Kidney epithelial cell (primary cell): ENCODE results near the gene BRI3BP. TPM values are rescaled to one million over a fixed set of nuclear protein-coding genes. Genes with fewer than 3 reads are reported as not detected.

Source experiments
- DNase-seq: peaks from one replicate; pipeline ENCODE4 v3.0.0-alpha.2; 2010; ENCODE audit warnings: low read depth
- H3K27me3 ChIP-seq: 2 replicates; pipeline ENCODE4 v1.6.0; 2011; ENCODE audit warnings: low read length; ENCODE audit not compliant: control insufficient read depth, insufficient read depth
- H3K36me3 ChIP-seq: 2 replicates; pipeline ENCODE4 v1.5.1; 2011; ENCODE audit warnings: low read length; ENCODE audit not compliant: control insufficient read depth, insufficient read depth
- H3K4me3 ChIP-seq: 2 replicates; pipeline ENCODE4 v1.5.1; 2011; ENCODE audit warnings: low read depth, mild to moderate bottlenecking, control low read depth, low read length
- CTCF ChIP-seq: IDR thresholded peaks from 2 replicates; pipeline ENCODE4 v1.5.1; 2011; ENCODE audit warnings: mild to moderate bottlenecking, moderate library complexity, low read length, control low read depth, inconsistent platforms; ENCODE audit not compliant: insufficient read depth, poor library complexity, severe bottlenecking
- total RNA-seq: library from RNA; depleted of rRNA; stranded (reverse); fragments of >200 nt; gene quantifications from 2 replicates; pipeline ENCODE4 v1.2.3, GENCODE V29; 2015

BRI3BP gene
- total RNA-seq, 1 donor from 2014 or later: 7.3 TPM

- Histone ChIP-seq H3K4me3 (no peak overlapping the region), H3K27me3 (no peaks in the 10 kb centered on the region), H3K36me3 (peaks cover 3% of the 10 kb centered on the region)
- DNase-seq: no peak
- no peak for TF ChIP-seq CTCF
Measured at GRCh38 chr12:124956571-124956970, 36.9 kb upstream of the BRI3BP start.

- TF ChIP-seq CTCF: no peak
- Histone ChIP-seq H3K4me3 (no peak overlapping the region), H3K36me3 (peaks cover 6% of the 10 kb centered on the region), H3K27me3 (no peaks in the 10 kb centered on the region)
- DNase-seq: no peak
Measured at GRCh38 chr12:124961055-124961454, 32.4 kb upstream of the BRI3BP start.

GRCh38 chr12:124963211-124963610, 30.2 kb upstream of the BRI3BP start:
- no peak overlapping the region for H3K4me3 ChIP-seq
- no peak for TF ChIP-seq CTCF
- H3K36me3 ChIP-seq: peaks cover 3% of the 10 kb centered on the region
- DNase-seq: no peak
- H3K27me3 ChIP-seq: no peaks in the 10 kb centered on the region

- DNase-seq: no peak
- no peak overlapping the region for H3K4me3 ChIP-seq
- TF ChIP-seq CTCF: no peak
- peaks cover 3% of the 10 kb centered on the region for H3K36me3 ChIP-seq
- H3K27me3 ChIP-seq: no peaks in the 10 kb centered on the region
Measured at GRCh38 chr12:124964251-124964650, 29.2 kb upstream of the BRI3BP start.

- DNase-seq: no peak
- no peak for TF ChIP-seq CTCF
- Histone ChIP-seq H3K4me3 (no peak overlapping the region), H3K36me3 (peaks cover 3% of the 10 kb centered on the region), H3K27me3 (no peaks in the 10 kb centered on the region)
Measured at GRCh38 chr12:124964836-124965462, 28.5 kb upstream of the BRI3BP start.
